Measurements from ENCODE around the gene MGAT4B. TPM values are rescaled to one million over a fixed set of nuclear protein-coding genes. Genes with fewer than 3 reads are reported as not detected.

MGAT4B gene
- total RNA-seq, 1 donor from 2014 or later = 120 TPM

DNA sequence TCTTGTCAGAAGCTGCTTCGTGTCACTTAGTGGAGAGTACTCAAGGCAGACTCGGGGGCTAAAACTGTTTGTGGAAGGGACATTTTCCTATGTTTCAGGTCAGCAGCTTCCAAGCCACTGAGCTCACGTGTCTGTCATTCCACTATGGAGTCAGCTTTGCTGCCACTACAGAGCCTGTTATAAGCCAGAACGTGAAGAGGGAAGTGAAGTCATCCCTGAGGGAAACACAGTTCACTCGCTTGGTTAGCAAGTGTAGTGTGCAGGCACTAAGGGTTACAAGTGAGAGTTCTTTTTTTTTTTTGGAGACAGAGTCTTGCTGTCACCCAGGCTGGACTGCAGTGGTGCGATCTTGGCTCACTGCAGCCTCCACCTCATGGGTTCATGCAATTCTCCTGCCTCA is 37.4 kb downstream of the MGAT4B start:
- Mint-ChIP-seq H3K4me1 (peaks cover 18% of the 10 kb centered on the region), H3K36me3 (ENCODE audit: low read depth) (peaks cover 14% of the 10 kb centered on the region), H3K27ac (ENCODE audit: unreplicated experiment) (peak overlapping the region; percentile 21), H3K4me3 (no peak overlapping the region), H3K9me3 (no peaks in the 10 kb centered on the region), H3K27me3 (ENCODE audit: low read depth) (no peaks in the 10 kb centered on the region)
- TF ChIP-seq, protein P1, sequence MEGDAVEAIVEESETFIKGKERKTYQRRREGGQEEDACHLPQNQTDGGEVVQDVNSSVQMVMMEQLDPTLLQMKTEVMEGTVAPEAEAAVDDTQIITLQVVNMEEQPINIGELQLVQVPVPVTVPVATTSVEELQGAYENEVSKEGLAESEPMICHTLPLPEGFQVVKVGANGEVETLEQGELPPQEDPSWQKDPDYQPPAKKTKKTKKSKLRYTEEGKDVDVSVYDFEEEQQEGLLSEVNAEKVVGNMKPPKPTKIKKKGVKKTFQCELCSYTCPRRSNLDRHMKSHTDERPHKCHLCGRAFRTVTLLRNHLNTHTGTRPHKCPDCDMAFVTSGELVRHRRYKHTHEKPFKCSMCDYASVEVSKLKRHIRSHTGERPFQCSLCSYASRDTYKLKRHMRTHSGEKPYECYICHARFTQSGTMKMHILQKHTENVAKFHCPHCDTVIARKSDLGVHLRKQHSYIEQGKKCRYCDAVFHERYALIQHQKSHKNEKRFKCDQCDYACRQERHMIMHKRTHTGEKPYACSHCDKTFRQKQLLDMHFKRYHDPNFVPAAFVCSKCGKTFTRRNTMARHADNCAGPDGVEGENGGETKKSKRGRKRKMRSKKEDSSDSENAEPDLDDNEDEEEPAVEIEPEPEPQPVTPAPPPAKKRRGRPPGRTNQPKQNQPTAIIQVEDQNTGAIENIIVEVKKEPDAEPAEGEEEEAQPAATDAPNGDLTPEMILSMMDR (conservative IDR thresholded peaks at IDR 0.05) = no peak
- DNase-seq (ENCODE audit: low read depth, low spot score) = no peak

DNA sequence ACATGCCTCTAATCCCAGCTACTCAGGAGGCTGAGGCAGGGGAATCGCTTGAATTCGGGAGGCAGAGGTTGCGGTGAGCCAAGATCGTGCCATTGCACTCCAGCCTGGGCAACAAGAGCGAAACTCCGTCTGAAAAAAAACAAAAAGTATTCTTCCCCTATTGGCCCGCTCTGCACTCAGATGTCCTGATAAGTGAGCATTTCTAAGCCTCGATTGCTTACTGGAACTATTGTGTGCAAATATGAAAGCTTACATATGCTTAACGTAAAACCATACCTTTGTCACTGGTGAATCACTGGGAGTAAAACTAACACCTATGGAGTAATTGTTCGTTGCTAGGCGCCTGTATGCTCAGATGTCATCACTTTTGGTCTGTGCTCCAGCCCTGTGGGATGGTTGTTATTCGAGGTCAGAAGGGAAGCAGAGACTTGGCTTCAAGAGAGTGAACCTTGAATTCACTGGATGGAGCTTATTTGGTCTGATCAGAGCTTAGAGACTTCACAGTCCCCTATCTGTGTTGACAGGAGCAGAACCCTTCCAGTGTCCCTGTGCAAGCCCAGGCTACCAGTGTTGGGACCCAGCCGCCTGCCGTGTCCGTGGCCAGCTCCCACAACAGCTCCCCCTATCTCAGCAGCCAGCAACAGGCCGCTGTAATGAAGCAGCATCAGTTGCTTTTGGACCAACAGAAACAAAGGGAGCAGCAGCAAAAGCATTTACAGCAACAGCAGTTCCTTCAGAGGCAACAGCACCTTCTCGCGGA is 38.2 kb downstream of the MGAT4B start:
- DNase-seq (ENCODE audit: low read depth, low spot score) = no peak
- Mint-ChIP-seq H3K9me3 (no peaks in the 10 kb centered on the region), H3K4me3 (no peak overlapping the region), H3K36me3 (ENCODE audit: low read depth) (peaks cover 14% of the 10 kb centered on the region), H3K27me3 (ENCODE audit: low read depth) (no peaks in the 10 kb centered on the region), H3K4me1 (peaks cover 23% of the 10 kb centered on the region), H3K27ac (ENCODE audit: unreplicated experiment) (no peak overlapping the region)
- TF ChIP-seq, protein P1 (conservative IDR thresholded peaks at IDR 0.05) = no peak

DNA sequence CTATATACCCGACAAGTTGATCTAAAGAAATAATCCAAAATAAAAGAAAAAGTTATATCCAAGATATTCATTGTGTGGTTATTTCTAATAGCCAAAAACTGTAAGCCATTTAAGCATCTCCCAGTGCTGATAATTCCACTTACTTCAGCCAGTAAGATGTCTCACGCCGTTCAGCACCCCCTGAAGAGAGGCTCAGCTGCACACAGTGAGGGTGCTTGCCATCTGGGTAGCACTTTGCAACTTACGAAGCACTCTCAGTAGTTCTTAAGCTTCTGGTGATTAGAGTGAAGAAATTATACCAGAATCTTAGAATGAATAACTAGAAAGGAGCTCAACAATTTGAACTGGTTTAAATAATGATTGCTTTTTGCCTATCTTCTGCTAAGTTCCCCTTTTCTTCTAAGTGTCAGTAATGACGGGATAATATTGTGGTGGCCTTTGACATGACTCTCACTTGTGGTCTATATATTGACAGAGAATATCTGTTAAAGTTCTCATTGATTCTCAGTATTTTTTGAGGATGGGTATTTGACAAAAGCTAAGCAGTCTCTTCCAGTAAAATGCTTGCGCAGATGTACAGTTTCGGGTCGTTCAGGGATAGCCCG is 39.1 kb downstream of the MGAT4B start:
- Mint-ChIP-seq H3K27ac (ENCODE audit: unreplicated experiment) (no peak overlapping the region), H3K9me3 (no peaks in the 10 kb centered on the region), H3K27me3 (ENCODE audit: low read depth) (no peaks in the 10 kb centered on the region), H3K36me3 (ENCODE audit: low read depth) (peaks cover 14% of the 10 kb centered on the region), H3K4me3 (no peak overlapping the region), H3K4me1 (peaks cover 32% of the 10 kb centered on the region)
- no peak for DNase-seq (ENCODE audit: low read depth, low spot score)
- TF ChIP-seq, protein P1 (conservative IDR thresholded peaks at IDR 0.05) = no peak

DNA sequence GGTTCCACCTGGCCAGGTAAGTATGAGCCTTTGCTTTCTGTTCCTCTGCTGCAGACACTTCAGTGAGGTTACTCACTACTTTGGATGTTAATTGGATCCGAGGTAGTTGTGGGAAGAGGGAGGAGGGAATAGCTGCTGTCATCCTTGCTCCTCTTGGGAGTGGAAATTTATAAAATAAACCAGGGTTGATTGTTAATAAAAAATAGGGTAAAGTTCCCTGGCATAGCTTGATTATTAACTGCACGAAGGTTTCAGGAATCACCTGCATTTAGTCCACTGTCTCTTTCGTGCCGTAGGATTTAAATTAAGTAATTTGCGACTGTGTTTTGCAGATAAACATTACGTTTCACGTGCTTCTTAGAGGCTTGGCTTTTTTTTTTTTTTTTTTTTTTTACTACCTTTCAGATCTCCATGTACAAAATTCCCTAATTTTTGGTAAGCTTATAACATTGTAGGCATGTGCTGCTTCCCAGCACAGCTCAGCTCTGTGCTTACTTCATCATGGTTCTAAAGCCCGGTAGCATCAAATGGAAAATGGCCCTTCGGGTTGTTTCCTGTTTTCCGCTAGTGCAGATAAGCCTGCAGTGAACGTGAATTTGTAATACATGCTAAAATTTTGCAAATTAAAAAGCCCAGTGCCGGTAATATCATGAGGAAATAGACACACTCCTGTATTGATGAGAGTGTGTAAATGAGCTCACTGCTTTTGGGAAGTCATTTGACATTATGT is 39.8 kb downstream of the MGAT4B start:
- H3K27ac Mint-ChIP-seq (ENCODE audit: unreplicated experiment) = no peak overlapping the region
- H3K27me3 Mint-ChIP-seq (ENCODE audit: low read depth) = no peaks in the 10 kb centered on the region
- H3K9me3 Mint-ChIP-seq = no peaks in the 10 kb centered on the region
- H3K4me3 Mint-ChIP-seq = no peak overlapping the region
- DNase-seq (ENCODE audit: low read depth, low spot score) = no peak
- TF ChIP-seq, protein P1 (conservative IDR thresholded peaks at IDR 0.05) = no peak
- H3K36me3 Mint-ChIP-seq (ENCODE audit: low read depth) = peaks cover 14% of the 10 kb centered on the region
- H3K4me1 Mint-ChIP-seq = peaks cover 38% of the 10 kb centered on the region

- Mint-ChIP-seq H3K9me3 (no peaks in the 10 kb centered on the region), H3K4me1 (peaks cover 42% of the 10 kb centered on the region), H3K27ac (ENCODE audit: unreplicated experiment) (no peak overlapping the region), H3K27me3 (ENCODE audit: low read depth) (no peaks in the 10 kb centered on the region), H3K4me3 (no peak overlapping the region), H3K36me3 (ENCODE audit: low read depth) (peaks cover 14% of the 10 kb centered on the region)
- no peak for DNase-seq (ENCODE audit: low read depth, low spot score)
- TF ChIP-seq, protein P1 (conservative IDR thresholded peaks at IDR 0.05) = no peak
These were observed 40.5 kb downstream of the MGAT4B start for GRCh38 chr5:179766021-179766725.
